COLO668 (cell line): ENCODE measurements around the gene GLYATL2.

ENCODE experiments used
- DNase-seq: peaks from one replicate; lab custom pipeline; 2025; ENCODE audit not compliant: unreplicated experiment; lab: John Stamatoyannopoulos, UW

The GLYATL2 gene

DNA sequence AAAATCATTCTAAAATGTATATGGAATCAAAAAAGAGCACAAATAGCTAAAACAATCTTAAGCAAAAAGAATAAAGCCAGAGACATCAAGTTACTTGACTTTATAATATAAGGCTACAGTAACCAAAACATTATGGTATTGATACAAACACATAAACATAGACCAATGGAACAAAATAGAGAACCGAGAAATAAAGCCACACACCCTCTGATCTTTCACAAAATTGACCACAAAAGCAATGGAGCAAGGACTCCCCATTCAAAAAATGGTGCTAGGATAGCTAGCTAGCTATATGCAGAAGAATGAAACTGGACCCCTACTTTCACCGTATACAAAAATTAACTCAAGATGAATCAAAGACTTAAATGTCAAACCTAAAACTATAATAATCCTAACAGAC lies 43.2 kb downstream of the GLYATL2 start:
- DNase-seq: no peak

DNA sequence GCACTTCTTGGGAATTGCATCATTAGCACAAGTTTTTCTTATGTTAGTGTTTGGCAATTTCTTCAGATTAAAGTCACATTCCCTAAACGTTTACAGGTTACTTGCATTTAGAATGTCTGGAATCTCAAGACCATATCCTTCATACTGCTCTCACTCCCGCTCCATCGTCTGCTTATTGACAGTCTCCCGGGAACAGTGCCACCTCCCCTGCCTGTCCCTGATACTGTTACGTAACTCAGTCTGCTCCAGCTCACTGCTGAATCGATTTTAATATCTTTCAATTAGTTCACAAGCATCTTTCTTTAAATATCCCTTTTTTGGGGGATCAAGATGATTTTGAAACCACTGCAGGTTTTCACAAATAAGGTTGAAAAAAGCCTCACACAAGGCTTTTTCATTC lies 48.2 kb downstream of the GLYATL2 start:
- no peak for DNase-seq

DNA sequence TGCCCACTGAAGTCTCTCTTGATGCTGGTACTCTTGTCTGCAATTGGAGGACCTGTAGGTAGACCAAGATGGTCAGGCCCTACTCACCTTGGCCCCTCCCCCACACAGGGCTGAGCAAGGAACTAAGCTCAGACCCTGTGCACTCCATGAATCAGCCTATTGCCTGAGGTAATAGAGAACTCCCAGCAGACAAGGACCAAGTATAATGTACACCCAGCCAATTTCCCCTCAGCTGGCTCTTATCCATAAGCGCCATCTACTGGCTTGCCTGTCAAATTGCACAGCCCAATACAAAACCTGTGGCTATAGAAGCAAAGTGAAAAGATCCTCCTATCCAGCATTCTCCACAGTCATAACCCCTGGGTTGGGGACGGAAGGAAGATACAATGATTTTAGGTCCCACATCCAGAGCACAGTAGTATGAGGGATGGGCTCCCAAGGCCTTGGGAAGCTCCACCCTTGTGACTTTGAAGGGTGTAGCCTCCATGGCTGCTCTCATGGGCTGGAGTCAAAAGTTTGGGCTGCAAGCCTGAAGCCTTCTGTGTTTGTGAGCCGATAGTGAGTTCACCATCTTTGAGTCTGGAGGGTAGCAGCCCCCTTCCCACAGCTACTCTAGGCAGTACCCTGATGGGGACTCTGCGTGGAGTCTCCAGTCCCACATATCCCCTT lies 56.0 kb downstream of the GLYATL2 start:
- DNase-seq: peak; percentile 17

DNA sequence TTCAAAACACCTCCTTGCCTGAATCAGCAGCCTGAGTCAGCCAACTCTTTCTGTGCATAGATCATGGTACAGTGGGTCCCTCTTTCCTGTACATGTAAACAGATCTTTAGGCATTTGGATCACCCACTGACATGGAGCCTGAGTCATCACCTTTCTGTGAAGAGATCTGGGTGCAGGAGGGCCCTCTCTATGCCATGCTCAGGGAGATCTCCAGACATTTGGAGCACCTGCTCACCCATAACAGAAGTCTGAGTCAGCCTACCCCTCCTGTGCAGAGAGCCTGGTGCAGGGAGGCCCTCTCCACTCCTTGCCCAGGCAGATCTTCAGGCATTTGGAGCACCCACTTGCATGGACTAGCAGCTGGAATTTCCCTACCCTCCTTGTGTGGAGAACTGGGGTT lies 56.6 kb downstream of the GLYATL2 start:
- no peak for DNase-seq

DNA sequence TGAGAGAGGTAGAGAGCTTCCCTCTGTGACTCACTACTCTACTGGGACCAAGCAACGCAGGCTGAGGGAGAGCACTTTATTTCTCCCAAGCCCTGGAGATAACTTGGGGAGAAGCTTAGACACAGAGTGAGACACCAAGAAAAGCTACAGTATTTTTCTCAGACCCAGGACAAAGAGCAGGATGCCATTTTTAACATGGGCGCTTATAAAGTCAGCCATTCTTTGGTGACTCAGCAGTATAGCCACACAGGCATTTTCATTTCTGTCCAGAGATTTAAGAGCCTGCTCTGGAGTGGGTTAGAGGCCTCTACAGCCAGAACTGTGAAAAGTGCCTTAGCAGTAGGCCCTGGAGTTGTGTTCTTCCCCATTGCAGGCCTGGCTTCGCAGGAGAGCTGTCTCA lies 57.8 kb downstream of the GLYATL2 start:
- no peak for DNase-seq

DNA sequence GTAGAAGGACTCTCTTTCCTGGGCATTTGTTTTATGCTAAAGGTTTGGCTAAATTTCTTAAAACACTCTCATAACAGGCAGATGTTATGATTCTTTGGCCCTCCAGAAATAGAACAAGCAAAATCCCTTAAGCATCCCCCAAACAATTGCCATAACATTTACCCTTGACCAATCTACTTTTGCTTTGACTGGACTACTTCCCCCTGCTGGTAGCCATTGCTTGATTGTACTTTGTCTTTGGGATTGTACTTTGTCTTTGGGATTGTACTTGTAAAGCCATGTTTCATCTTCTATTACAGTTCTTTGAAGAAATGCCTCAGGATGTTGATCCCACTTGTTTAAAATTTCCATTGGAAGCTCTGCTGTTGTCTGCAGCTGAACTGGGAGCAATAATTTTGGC lies 59.5 kb downstream of the GLYATL2 start:
- DNase-seq: no peak
